HepG2 (cell line): ENCODE data around the gene CFAP99. TPM values are rescaled to one million over a fixed set of nuclear protein-coding genes. Genes with fewer than 3 reads are reported as not detected.

Experiments used
- ATAC-seq: fragments of 200-7000 bp; cut with Tn5 transposase; 3 replicates; pipeline ENCODE4 v1.9.1; 2020; ENCODE audit warnings: mild to moderate bottlenecking, moderate library complexity
- BruUV-seq: library from RNA; stranded (reverse); fragments of 400-500 nt; replicated peaks from 2 replicates; lab custom pipeline; 2021; lab: Mats Ljungman, UMichigan
- CTCF ChIA-PET: fragments of 300-600 bp; formaldehyde crosslinking; extraction: SDS; loops from one replicate; lab custom pipeline; 2021; ENCODE audit warnings: low total read pairs, inconsistent platforms, low intra/inter-chr PET ratio; lab: Yijun Ruan, JAX
- POLR2A ChIA-PET: fragments of 350-600 bp; sonication (Branson Sonifier 250); formaldehyde crosslinking; loops from one replicate; lab custom pipeline; 2020; ENCODE audit warnings: antibody characterized with exemption, inconsistent platforms; lab: Yijun Ruan, JAX
- DNase-seq: peaks from one replicate; pipeline ENCODE4 v3.0.0-alpha.2; 2015; ENCODE audit warnings: low spot score
- FAIRE-seq: peaks from 3 replicates; lab custom pipeline; 2011; peaks lifted over from hg19 to GRCh38; lab: Jason Lieb, UNC
- H2AFZ ChIP-seq: one replicate; pipeline ENCODE4 v1.6.1; 2011; ENCODE audit warnings: low read length, inconsistent platforms
- H3K27ac ChIP-seq: fragments of 300-600 bp; 3 replicates; pipeline ENCODE4 v1.8.0; 2011; ENCODE audit warnings: mixed run types, mild to moderate bottlenecking, mixed read lengths, low read length, inconsistent platforms; ENCODE audit not compliant: insufficient read depth; ENCODE audit errors: extremely low read length
- H3K27me3 ChIP-seq, 2 experiments: fragments of 200-600 bp in 1 of 2; 2 replicates in 1 of 2; 3 replicates in 1 of 2; pipeline versions ENCODE4 v1.6.0 to v1.8.0; 2011; ENCODE audit warnings: low read length in 2 of 2, mild to moderate bottlenecking in 2 of 2, moderate library complexity in 2 of 2, inconsistent platforms in 1 of 2; ENCODE audit not compliant: insufficient read depth in 2 of 2, control insufficient read depth in 1 of 2
- H3K36me3 ChIP-seq, 2 experiments: fragments of 200-600 bp in 1 of 2; replicated peaks in 1 of 2; 2 replicates in 1 of 2; 3 replicates in 1 of 2; pipeline versions ENCODE4 v1.5.1 to v1.8.0; 2011; ENCODE audit warnings: low read length in 2 of 2, inconsistent platforms in 1 of 2; ENCODE audit not compliant: insufficient read depth in 2 of 2, control insufficient read depth in 1 of 2
- H3K4me1 ChIP-seq: 2 replicates; pipeline ENCODE4 v1.5.1; 2012; ENCODE audit warnings: low read length, inconsistent platforms; ENCODE audit not compliant: insufficient read depth
- H3K4me2 ChIP-seq: 2 replicates; pipeline ENCODE4 v1.6.0; 2011; ENCODE audit warnings: low read depth, low read length, inconsistent platforms
- H3K4me3 ChIP-seq, 3 experiments: fragments of 200-600 bp in 1 of 3; sonication (generic), shearing (Covaris generic) in 1 of 3; replicated peaks in 1 of 3; 2 replicates each; pipeline ENCODE4 v1.5.1; 2011 to 2016; ENCODE audit warnings: low read length in 3 of 3, inconsistent platforms in 2 of 3, low read depth in 2 of 3, mild to moderate bottlenecking in 2 of 3, control low read depth in 1 of 3, mixed read lengths in 1 of 3; ENCODE audit not compliant: insufficient read depth in 1 of 3
- H3K79me2 ChIP-seq: one replicate; pipeline ENCODE4 v1.6.1; 2011; ENCODE audit warnings: low read length, inconsistent platforms; ENCODE audit not compliant: insufficient read depth
- H3K9ac ChIP-seq: 2 replicates; pipeline ENCODE4 v1.6.0; 2011; ENCODE audit warnings: mild to moderate bottlenecking, low read depth, low read length, inconsistent platforms; ENCODE audit not compliant: insufficient read depth
- H3K9me3 ChIP-seq: 2 replicates; pipeline ENCODE4 v1.5.1; 2012; ENCODE audit warnings: mild to moderate bottlenecking, low read length
- H4K20me1 ChIP-seq: 2 replicates; pipeline ENCODE4 v1.6.0; 2011; ENCODE audit warnings: inconsistent platforms, mild to moderate bottlenecking, low read length, moderate library complexity; ENCODE audit not compliant: insufficient read depth
- HDAC6 ChIP-seq: fragments of 200-600 bp; sonication (generic); IDR thresholded peaks from 2 replicates; pipeline ENCODE4 v1.7.0; 2017; ENCODE audit warnings: mild to moderate bottlenecking, antibody characterized with exemption, low read length, low read depth
- IRF2 ChIP-seq: IDR thresholded peaks from 2 replicates; pipeline ENCODE4 v1.6.1; 2018; ENCODE audit warnings: missing genetic modification reagents, missing compliant biosample characterization
- SMAD1 ChIP-seq: sonication (generic); formaldehyde crosslinking; IDR thresholded peaks from 2 replicates; pipeline ENCODE4 v1.4.0; 2020; ENCODE audit warnings: missing genetic modification reagents, low read depth, mild to moderate bottlenecking, borderline replicate concordance
- ZNF101 ChIP-seq: sonication (generic); formaldehyde crosslinking; IDR thresholded peaks from 2 replicates; pipeline ENCODE4 v1.4.0; 2020; ENCODE audit warnings: mild to moderate bottlenecking, low read depth, missing genetic modification reagents, borderline replicate concordance
- WGBS: methylation state at CpG from one replicate; pipeline ENCODE4 v1.1.6; 2017; ENCODE audit warnings: low lambda C conversion rate; 5-methylcytosine and 5-hydroxymethylcytosine counted together
- in situ Hi-C: cut with HindIII; loops from 2 replicates; pipeline ENCODE4 v1.10.0; 2017; ENCODE audit warnings: low pct_unique_long_range_greater_than_20kb; ENCODE audit not compliant: extremely low pct_ligation_motif_present
- intact Hi-C: fragments of 100-400 bp; cut with micrococcal nuclease; formaldehyde crosslinking; loops from one replicate; pipeline ENCODE4 v1.10.0; 2022; ENCODE audit not compliant: unreplicated experiment
- polyA plus RNA-seq, 8 experiments: library from polyadenylated mRNA; depleted of rRNA in 3 of 8; stranded (reverse) in 7 of 8; unstranded in 1 of 8; fragments of >200 nt; fragmentation: Illumina TruSeq in 4 of 8; extraction: Trizol in 4 of 8; gene quantifications; 2 replicates each; pipeline versions ENCODE4 v1.2.1 to v1.2.3, GENCODE V29; 2011 to 2016; ENCODE audit warnings: low read depth in 4 of 8, missing spikeins in 1 of 8, mixed read lengths in 1 of 8; ENCODE audit not compliant: insufficient read depth in 1 of 8
- total RNA-seq, 5 experiments: library from RNA; depleted of rRNA; stranded (reverse); fragments of >200 nt; fragmentation: Illumina TruSeq; extraction: Trizol; gene quantifications; 2 replicates each; pipeline ENCODE4 v1.2.3, GENCODE V29; 2016; ENCODE audit warnings: low read depth in 1 of 5
- TF ChIP-seq, protein P1 (sequence below): IDR thresholded peaks from 2 replicates; pipeline ENCODE4 v1.6.1; 2016; ENCODE audit warnings: low read depth, missing genetic modification reagents, missing compliant biosample characterization
- TF ChIP-seq, protein P2 (sequence below): sonication (generic); formaldehyde crosslinking; IDR thresholded peaks from 2 replicates; pipeline ENCODE4 v1.8.0; 2022; ENCODE audit warnings: low read depth, missing genetic modification reagents
- TF ChIP-seq, protein P3 (sequence below): sonication (generic); formaldehyde crosslinking; IDR thresholded peaks from 2 replicates; pipeline ENCODE4 v1.4.0; 2020; ENCODE audit warnings: missing genetic modification reagents

CFAP99 gene
- total and polyA plus RNA-seq, 2 of the 13 experiments (the other 11 are each of a cell fraction or from before 2014, with no cell fraction given): not detected

DNA sequence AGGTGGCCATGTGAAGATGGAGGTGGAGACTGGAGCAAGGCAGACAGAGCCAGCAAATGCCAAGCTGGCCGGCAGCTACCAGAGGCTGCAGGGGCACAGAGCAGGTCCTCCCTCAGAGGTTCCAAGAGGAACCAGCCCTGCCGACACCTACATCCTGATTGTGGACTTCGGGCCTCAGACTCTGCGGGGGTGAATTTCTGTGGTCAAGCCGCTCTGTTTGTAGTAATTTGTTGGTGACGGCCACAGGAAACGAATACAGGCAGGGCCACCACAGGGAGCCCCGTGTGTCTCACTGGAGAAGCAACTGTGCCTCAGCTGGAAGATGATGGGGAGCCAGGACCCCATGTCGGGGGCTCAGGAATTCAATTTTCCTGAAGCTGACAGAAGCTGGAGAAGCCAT is 28.6 kb upstream of the CFAP99 start (continued):
- TF ChIP-seq ZNF101 (CRISPR knock-in tag): no peak
- TF ChIP-seq, protein P1, sequence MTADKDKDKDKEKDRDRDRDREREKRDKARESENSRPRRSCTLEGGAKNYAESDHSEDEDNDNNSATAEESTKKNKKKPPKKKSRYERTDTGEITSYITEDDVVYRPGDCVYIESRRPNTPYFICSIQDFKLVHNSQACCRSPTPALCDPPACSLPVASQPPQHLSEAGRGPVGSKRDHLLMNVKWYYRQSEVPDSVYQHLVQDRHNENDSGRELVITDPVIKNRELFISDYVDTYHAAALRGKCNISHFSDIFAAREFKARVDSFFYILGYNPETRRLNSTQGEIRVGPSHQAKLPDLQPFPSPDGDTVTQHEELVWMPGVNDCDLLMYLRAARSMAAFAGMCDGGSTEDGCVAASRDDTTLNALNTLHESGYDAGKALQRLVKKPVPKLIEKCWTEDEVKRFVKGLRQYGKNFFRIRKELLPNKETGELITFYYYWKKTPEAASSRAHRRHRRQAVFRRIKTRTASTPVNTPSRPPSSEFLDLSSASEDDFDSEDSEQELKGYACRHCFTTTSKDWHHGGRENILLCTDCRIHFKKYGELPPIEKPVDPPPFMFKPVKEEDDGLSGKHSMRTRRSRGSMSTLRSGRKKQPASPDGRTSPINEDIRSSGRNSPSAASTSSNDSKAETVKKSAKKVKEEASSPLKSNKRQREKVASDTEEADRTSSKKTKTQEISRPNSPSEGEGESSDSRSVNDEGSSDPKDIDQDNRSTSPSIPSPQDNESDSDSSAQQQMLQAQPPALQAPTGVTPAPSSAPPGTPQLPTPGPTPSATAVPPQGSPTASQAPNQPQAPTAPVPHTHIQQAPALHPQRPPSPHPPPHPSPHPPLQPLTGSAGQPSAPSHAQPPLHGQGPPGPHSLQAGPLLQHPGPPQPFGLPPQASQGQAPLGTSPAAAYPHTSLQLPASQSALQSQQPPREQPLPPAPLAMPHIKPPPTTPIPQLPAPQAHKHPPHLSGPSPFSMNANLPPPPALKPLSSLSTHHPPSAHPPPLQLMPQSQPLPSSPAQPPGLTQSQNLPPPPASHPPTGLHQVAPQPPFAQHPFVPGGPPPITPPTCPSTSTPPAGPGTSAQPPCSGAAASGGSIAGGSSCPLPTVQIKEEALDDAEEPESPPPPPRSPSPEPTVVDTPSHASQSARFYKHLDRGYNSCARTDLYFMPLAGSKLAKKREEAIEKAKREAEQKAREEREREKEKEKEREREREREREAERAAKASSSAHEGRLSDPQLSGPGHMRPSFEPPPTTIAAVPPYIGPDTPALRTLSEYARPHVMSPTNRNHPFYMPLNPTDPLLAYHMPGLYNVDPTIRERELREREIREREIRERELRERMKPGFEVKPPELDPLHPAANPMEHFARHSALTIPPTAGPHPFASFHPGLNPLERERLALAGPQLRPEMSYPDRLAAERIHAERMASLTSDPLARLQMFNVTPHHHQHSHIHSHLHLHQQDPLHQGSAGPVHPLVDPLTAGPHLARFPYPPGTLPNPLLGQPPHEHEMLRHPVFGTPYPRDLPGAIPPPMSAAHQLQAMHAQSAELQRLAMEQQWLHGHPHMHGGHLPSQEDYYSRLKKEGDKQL (CRISPR knock-in tag): no peak

DNA sequence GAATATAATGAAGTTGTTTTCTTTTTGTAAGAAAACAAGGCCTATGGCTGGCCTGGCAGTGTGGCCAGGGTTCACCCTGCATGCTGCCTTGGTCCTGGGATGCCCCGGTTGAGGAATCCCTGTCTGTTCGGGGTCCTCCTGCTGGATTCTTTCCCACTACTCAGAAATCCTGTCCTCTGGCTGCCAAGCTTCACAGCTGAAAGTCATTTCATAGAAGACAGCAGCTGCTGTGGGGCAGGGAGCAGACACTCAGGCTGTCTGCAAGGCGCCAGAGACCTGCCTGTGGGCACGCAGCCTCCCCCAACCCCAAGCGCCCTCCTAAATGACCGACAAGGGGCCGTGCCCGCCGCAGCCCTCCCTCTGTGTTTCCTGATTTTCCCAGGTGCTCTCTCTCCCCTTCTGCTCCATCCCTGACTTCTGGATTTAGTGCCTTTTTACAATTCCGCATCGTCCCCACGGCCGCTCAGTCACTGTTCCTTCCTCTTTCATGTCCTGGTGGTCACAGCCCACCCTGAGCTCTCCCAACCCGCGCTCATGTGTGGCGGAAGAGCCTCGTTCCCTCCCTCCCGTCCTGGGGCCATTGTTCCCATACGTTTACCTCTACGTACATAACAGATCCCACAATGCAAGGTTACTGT is 27.9 kb upstream of the CFAP99 start:
- FAIRE-seq: no peak
- Histone ChIP-seq H3K4me1 (peaks cover 29% of the 10 kb centered on the region), H3K9ac (no peak overlapping the region), H3K27ac (no peak overlapping the region), H3K9me3 (no peaks in the 10 kb centered on the region), H3K79me2 (no peaks in the 10 kb centered on the region), H2AFZ (no peak overlapping the region), H3K36me3 (no peaks in the 10 kb centered on the region), H3K4me3 (no peak overlapping the region), H4K20me1 (no peaks in the 10 kb centered on the region), H3K4me2 (no peak overlapping the region), H3K27me3 (peaks cover 13 to 84% of the 10 kb centered on the region in 2 experiments; a peak in 4 of 5 replicates)
- POLR2A ChIA-PET: no interaction called here
- DNase-seq: no peak
- CTCF ChIA-PET: no interaction called here
- no peak for ATAC-seq
- WGBS: 53% methylated on average over 20 of the region's 20 CpGs
- intact Hi-C loops: no loop called here
- no TSS peak for BruUV-seq
- in situ Hi-C loops: no loop called here
- TF ChIP-seq, protein P2, sequence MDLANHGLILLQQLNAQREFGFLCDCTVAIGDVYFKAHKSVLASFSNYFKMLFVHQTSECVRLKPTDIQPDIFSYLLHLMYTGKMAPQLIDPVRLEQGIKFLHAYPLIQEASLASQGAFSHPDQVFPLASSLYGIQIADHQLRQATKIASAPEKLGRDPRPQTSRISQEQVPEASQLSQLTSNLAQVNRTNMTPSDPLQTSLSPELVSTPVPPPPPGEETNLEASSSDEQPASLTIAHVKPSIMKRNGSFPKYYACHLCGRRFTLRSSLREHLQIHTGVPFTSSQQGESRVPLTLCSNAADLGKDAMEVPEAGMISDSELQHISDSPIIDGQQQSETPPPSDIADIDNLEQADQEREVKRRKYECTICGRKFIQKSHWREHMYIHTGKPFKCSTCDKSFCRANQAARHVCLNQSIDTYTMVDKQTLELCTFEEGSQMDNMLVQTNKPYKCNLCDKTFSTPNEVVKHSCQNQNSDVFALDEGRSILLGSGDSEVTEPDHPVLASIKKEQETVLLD (CRISPR knock-in tag): no peak
- TF ChIP-seq SMAD1 (CRISPR knock-in tag): no peak
- TF ChIP-seq HDAC6: no peak
- TF ChIP-seq, protein P3, sequence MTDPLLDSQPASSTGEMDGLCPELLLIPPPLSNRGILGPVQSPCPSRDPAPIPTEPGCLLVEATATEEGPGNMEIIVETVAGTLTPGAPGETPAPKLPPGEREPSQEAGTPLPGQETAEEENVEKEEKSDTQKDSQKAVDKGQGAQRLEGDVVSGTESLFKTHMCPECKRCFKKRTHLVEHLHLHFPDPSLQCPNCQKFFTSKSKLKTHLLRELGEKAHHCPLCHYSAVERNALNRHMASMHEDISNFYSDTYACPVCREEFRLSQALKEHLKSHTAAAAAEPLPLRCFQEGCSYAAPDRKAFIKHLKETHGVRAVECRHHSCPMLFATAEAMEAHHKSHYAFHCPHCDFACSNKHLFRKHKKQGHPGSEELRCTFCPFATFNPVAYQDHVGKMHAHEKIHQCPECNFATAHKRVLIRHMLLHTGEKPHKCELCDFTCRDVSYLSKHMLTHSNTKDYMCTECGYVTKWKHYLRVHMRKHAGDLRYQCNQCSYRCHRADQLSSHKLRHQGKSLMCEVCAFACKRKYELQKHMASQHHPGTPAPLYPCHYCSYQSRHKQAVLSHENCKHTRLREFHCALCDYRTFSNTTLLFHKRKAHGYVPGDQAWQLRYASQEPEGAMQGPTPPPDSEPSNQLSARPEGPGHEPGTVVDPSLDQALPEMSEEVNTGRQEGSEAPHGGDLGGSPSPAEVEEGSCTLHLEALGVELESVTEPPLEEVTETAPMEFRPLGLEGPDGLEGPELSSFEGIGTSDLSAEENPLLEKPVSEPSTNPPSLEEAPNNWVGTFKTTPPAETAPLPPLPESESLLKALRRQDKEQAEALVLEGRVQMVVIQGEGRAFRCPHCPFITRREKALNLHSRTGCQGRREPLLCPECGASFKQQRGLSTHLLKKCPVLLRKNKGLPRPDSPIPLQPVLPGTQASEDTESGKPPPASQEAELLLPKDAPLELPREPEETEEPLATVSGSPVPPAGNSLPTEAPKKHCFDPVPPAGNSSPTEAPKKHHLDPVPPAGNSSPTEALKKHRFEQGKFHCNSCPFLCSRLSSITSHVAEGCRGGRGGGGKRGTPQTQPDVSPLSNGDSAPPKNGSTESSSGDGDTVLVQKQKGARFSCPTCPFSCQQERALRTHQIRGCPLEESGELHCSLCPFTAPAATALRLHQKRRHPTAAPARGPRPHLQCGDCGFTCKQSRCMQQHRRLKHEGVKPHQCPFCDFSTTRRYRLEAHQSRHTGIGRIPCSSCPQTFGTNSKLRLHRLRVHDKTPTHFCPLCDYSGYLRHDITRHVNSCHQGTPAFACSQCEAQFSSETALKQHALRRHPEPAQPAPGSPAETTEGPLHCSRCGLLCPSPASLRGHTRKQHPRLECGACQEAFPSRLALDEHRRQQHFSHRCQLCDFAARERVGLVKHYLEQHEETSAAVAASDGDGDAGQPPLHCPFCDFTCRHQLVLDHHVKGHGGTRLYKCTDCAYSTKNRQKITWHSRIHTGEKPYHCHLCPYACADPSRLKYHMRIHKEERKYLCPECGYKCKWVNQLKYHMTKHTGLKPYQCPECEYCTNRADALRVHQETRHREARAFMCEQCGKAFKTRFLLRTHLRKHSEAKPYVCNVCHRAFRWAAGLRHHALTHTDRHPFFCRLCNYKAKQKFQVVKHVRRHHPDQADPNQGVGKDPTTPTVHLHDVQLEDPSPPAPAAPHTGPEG (CRISPR knock-in tag): no peak
- TF ChIP-seq IRF2 (CRISPR knock-in tag): no peak
